ENCODE data around the gene DSC3.

- TF ChIP-seq CTCF (IDR thresholded peaks at IDR 0.05): no peak
- TF ChIP-seq POLR2A (IDR thresholded peaks at IDR 0.05): no peak
- no peak for TF ChIP-seq POLR2AphosphoS5 (IDR thresholded peaks at IDR 0.05)
- TF ChIP-seq EP300 (IDR thresholded peaks at IDR 0.05): no peak
Observed at GRCh38 chr18:31057051-31057450, 14.5 kb upstream of the DSC3 start.

All from suprapubic skin (tissue), 4 donors.